HG03139 (cell line): Measurements from ENCODE around the gene FBXO10.
"Not testable (repeated sequence)": the region's sequence is repeated elsewhere in the genome, so short reads cannot be mapped to it uniquely, and the experiment has no call there.

ENCODE experiments used
- ATAC-seq: cut with Tn5 transposase; IDR thresholded peaks from one replicate; pipeline ENCODE4 v1.9.1; 2021; ENCODE audit not compliant: unreplicated experiment

Gene FBXO10

GRCh38 chr9:37514415-37514814, 61.8 kb downstream of the FBXO10 start:
- ATAC-seq: not testable (repeated sequence)

DNA sequence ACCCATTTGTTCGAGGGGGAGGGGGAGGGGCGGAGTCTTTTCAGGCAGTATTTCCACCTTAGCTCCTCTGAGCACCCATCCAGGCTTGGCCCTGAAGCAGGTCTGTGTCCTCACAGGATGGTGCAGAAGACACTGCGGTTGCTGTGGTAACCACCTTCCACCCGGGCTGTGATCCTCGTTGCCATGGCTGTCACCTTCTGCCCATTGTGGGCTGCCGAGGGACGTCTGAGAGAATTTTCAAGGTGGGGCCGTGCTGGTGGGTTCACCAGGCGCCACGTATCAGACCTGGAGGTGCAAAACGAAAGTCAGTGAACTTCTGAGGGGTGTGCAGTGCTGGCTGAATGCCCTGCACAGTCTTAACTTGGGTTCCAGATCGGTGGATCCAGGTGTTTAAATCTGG, 63.7 kb downstream of the FBXO10 start:
- ATAC-seq: no peak

DNA sequence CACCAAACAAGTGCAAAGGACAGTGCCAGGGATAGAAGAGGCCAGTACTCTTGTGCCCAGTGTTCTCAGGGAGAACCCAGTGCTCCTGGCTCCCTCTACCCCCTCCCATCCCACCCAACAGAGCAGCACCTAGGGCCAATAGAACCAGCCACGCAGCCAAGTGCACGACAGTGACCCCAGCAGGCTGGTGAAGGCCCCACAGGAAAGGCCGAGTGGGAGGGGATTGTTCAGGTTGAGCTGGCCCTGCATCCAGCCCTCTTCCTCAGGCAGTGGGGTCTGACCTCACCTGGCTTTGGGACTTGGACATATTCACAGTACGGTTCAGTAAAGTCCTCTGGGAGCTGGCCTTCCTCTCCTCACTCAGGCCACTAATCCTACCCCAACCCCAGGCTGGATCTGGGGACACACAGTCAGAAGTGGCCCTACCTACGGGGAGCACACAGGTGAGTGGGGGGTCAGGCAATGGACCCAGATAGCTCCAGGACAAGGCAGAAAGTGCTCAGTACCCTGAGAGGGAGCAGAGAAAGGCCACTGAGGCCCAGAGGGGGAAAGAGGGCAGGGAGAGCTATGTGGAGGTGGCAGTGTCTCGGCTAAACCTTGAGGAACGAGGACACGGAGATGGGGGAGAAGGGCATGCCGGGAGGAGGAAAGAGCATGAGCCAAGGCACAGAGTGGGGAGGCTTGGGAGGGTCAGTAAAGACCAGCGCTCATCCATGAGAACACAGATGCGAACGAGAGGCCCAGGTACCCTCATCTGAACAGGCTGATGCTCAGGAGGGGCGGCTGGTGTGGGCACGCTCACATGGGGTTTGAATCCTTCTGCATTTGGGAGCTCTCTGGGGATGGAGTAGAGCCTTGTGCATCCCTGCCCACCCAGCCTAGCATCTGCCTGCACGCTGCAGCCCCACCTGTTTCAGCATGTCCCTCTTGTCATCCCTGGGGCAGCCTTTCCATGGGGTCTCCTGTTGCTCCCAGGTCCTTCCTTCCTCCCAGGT, 64.9 kb downstream of the FBXO10 start:
- no peak for ATAC-seq

- ATAC-seq: not testable (repeated sequence)
Measured at GRCh38 chr9:37510053-37510452, 66.1 kb downstream of the FBXO10 start.

DNA sequence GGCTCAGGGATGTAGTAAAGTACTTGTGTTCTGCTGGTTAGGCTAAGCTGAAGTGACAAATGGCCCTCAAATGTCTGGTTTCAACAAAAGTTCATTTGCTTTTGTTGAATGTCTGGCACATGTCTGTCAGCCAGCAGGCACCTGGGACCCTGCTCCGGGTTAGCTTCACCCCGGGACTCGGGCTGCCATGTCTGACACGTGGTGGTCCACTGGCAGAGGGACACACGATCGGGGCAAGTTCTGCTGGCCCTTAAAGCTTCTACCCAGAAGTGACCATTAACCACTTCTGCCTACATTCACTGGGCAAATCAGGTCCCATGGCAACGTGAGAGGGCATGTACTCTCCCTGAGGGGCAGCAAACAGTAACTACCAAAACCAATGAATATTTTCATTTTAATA, 66.6 kb downstream of the FBXO10 start:
- no peak for ATAC-seq

DNA sequence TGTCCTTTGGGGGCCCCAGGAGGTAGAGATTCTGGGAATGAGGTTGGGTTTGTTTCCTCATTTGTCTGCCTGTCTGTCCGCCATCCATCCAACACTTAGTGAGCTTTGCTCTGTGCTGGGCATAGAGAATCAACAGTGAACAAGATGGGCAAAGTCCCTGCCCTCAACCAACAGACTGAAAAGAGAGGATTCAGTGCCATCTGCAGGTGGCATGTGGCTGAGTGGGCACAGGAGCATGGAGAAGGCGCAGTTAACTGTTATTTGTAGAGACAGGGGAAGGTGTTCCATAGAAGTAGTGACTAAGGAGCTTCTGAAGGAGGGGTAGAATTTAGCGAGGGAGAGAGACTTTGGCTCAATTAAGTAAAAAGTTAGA, 67.4 kb downstream of the FBXO10 start:
- no peak for ATAC-seq

- ATAC-seq: no peak
Measured at GRCh38 chr9:37508135-37508833, 67.9 kb downstream of the FBXO10 start.

GRCh38 chr9:37507566-37508134, 68.5 kb downstream of the FBXO10 start:
- no peak for ATAC-seq

DNA sequence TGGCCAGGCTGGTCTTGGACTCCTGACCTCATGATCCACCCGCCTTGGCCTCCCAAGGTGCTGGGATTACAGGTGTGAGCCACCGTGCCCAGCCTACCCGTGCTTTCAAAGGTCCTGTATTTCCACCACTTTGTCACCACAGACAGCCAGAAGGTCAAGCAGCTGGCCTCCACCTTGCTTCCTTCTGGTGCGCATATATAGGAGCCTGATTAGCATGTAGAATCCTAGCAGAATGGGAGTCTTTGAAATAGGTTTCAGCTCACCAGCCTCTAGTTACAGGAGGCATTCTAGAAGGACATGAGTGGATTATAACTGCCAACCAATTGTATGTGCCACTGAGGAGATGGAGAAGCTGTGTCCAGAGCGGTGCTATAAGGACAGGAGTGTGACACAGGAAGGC, 71.6 kb downstream of the FBXO10 start:
- no peak for ATAC-seq

GRCh38 chr9:37503736-37504135, 72.4 kb downstream of the FBXO10 start:
- ATAC-seq: no peak

DNA sequence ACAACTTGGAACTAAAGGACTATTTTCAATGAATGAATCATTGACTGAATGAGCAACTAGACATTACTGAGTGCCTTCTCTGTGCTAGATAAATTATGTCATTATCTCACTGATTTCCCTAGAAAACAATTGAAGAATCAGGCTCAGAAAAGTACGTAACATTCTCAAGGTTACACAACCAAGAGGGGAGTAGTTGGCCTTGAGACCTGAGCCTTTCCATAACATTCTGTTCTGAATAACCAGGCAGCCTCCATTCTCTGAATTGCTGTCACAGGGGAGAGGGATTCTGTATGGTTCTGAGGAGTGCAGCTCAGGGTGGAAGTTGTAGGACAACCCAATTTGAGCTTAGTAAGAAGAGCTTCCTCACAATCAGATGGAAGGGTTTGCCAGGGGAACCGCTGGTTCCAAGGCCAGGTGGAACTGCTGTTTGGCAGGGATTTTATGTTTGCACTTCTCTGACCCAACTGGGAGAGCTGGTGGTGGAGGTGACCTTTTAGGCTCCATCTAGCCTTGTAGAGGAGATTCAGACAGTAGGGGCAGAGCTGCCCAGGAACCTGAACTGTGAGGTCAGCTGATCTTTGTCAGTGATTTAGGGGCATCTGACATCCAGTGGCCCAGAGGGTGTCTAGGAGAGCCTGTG, 74.1 kb downstream of the FBXO10 start:
- ATAC-seq: no peak

GRCh38 chr9:37499297-37499696, 76.9 kb downstream of the FBXO10 start:
- no peak for ATAC-seq

- ATAC-seq: no peak
Measured at GRCh38 chr9:37498457-37498856, 77.7 kb downstream of the FBXO10 start.

GRCh38 chr9:37497320-37497719, 78.9 kb downstream of the FBXO10 start:
- no peak for ATAC-seq

- ATAC-seq: no peak
Measured at GRCh38 chr9:37496020-37496419, 80.2 kb downstream of the FBXO10 start.

GRCh38 chr9:37495571-37495970, 80.6 kb downstream of the FBXO10 start:
- ATAC-seq: no peak

DNA sequence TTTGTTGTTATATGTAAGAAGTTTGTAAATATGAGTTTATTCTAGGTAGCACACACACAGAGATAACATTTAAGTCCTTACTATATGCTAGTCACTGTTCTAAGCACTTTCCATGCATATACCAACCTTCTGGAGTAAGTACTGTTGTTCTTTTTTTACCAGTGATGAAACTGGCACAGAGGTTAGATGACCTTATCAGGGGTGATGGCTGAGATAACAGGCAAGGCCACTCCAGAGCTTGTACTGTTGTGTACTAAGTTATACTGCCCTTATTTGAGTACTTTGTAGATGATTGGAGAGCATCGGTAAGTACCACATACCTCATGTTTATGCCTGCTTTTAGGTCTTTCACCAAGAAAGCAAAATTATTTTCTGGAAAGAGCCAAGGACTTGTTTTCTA, 84.2 kb downstream of the FBXO10 start:
- no peak for ATAC-seq

DNA sequence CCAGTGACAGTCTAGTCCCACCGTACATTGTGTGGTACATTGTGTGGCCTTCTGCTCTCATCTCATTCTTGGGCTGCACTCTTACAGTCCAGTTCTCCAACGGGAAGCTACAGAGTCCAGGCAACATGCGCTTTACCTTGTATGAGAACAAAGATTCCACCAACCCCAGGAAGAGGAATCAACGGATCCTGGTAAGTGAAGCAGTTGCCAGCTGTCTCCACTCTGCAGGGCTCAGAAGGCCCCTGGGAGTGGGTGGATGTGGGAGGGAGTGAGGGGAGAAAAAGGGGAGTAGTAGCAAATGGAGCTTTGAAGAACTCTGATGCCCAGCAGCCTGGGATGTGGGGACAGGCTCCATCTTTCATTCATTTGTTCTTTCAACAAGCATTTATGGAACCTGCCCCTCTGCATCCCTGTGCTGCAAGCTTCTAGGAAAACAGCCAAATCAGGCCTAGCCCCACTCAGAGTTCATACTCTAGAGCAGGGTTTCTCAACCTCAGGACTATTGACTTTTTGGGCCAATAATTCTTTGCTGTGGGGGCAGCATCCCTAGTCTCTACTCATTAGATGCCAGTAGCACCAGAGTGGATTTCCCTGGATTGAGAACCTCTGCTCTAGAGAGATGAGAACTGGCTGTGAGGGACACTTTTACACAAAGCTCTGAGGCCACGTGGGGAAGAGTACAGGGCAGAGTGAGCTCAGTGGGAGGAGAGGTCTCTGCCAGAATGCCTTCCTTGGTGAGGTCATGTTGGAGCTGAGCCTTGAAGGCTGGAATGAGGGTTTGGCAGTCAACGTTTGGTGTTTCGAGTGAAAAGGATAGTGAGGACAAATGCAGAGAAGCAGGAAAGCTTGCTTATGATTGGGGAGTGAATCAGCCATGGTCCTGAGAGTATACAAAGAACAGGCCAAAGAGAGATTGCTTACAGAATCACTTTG, 89.3 kb downstream of the FBXO10 start:
- ATAC-seq: no peak

DNA sequence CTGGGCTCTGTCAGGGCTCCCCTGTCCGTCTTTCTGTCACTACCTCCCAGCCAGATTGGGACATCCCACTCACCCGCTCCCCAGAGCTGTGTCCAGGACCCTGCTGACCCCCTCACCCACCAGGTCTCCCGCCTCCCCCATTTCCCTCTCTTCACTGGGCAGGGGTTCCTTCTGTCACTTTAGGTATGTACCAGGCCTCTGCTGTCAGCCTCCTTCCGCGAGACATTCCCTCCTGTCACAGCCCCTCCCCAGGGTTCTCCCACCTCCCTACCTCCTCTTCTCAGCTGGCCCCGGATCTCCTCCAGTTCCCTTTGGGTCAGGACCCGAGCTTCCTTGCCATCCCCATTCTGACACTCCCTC, 89.9 kb downstream of the FBXO10 start:
- no peak for ATAC-seq
